Measurements from ENCODE around the gene ULBP3. TPM values are rescaled to one million over a fixed set of nuclear protein-coding genes. Genes with fewer than 3 reads are reported as not detected.

Gene ULBP3
- polyA plus RNA-seq, 1 of the 3 experiments (the other 2 are of a cell fraction) = 4.6 TPM

DNA sequence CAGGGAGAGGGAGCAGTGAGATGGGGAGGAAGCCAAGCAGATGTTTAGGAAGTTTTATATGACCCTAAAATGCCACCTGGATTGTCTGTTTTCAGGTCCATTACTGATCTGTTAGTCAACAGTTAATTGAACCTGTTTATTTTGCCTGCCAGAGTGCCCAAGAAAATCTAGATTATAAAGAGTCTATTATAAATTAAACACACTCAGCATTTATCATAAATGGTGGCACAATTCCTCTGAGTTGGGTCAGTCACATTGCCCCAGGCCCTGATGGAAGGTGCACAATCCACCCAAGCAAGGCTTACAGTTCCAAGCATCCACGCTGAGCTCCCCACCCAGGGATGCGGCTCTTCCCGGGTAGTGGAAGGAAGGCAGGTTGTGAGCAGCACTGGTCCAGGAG is 21.4 kb upstream of the ULBP3 start:
- 14% methylated on average over 3 of the region's 3 CpGs for WGBS (ENCODE audit: low lambda C conversion rate)
- Histone ChIP-seq H3K9ac (no peak overlapping the region), H3K4me1 (ENCODE audit: control insufficient read depth in 1 of 2, insufficient read depth in 2 of 2, low read depth in 1 of 2, low read length in 1 of 2) (no peaks in the 10 kb centered on the region), H3K9me2 (no peaks in the 10 kb centered on the region), H3F3A (replicated peaks; ENCODE audit: insufficient read depth) (no peaks in the 10 kb centered on the region), H3K79me2 (ENCODE audit: insufficient read depth) (no peaks in the 10 kb centered on the region), H3K27me3 (ENCODE audit: insufficient read depth) (peaks cover 57% of the 10 kb centered on the region), H3K27ac (ENCODE audit: low read depth in 2 of 2, low read length in 1 of 2) (no peak overlapping the region), H2AFZ (ENCODE audit: low read depth) (no peak overlapping the region), H3K36me3 (replicated peaks in 1 of 2; ENCODE audit: control insufficient read depth in 1 of 2, insufficient read depth in 2 of 2, low read length in 1 of 2) (no peaks in the 10 kb centered on the region), H3K9me3 (no peaks in the 10 kb centered on the region), H3K4me3 (ENCODE audit: low read depth in 2 of 2, low read length in 1 of 2) (no peak overlapping the region), H4K20me1 (ENCODE audit: insufficient read depth) (no peaks in the 10 kb centered on the region), H3K4me2 (no peak overlapping the region)
- DNase-seq = no peak
- POLR2A ChIA-PET = no interaction called here
- CTCF ChIA-PET = no interaction called here
- TF ChIP-seq ELF1 (IDR thresholded peaks at IDR 0.05) (no peak), MEF2A (IDR thresholded peaks at IDR 0.05; ENCODE audit: borderline replicate concordance, low read depth) (no peak), FOXJ3 (CRISPR knock-in tag; IDR thresholded peaks at IDR 0.05) (no peak), JUND (IDR thresholded peaks at IDR 0.05) (no peak), POLR2AphosphoS5 (IDR thresholded peaks at IDR 0.05; ENCODE audit: low read depth, low read length) (no peak), TEAD4 (IDR thresholded peaks at IDR 0.05; ENCODE audit: borderline replicate concordance, insufficient read depth) (no peak), NFIC (IDR thresholded peaks at IDR 0.05; ENCODE audit: borderline replicate concordance) (no peak), MXI1 (IDR thresholded peaks at IDR 0.05; ENCODE audit: low read depth, low read length) (no peak), FOXM1 (IDR thresholded peaks at IDR 0.05; ENCODE audit: low read depth) (no peak), RFX5 (IDR thresholded peaks at IDR 0.05; ENCODE audit: low read length) (no peak), RCOR1 (IDR thresholded peaks at IDR 0.05; ENCODE audit: low read length) (no peak), CHD2 (IDR thresholded peaks at IDR 0.05; ENCODE audit: low read length, partially characterized antibody) (no peak), EP300 (IDR thresholded peaks at IDR 0.05; ENCODE audit: borderline replicate concordance in 1 of 2, low read depth in 1 of 2, low read length in 1 of 2) (no peak)
- TF ChIP-seq, protein P1, sequence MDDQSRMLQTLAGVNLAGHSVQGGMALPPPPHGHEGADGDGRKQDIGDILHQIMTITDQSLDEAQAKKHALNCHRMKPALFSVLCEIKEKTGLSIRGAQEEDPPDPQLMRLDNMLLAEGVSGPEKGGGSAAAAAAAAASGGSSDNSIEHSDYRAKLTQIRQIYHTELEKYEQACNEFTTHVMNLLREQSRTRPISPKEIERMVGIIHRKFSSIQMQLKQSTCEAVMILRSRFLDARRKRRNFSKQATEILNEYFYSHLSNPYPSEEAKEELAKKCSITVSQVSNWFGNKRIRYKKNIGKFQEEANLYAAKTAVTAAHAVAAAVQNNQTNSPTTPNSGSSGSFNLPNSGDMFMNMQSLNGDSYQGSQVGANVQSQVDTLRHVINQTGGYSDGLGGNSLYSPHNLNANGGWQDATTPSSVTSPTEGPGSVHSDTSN (IDR thresholded peaks at IDR 0.05) = no peak
- TF ChIP-seq, protein P2, sequence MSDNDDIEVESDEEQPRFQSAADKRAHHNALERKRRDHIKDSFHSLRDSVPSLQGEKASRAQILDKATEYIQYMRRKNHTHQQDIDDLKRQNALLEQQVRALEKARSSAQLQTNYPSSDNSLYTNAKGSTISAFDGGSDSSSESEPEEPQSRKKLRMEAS (IDR thresholded peaks at IDR 0.05; ENCODE audit: low read depth) = no peak
- TF ChIP-seq, protein P3, sequence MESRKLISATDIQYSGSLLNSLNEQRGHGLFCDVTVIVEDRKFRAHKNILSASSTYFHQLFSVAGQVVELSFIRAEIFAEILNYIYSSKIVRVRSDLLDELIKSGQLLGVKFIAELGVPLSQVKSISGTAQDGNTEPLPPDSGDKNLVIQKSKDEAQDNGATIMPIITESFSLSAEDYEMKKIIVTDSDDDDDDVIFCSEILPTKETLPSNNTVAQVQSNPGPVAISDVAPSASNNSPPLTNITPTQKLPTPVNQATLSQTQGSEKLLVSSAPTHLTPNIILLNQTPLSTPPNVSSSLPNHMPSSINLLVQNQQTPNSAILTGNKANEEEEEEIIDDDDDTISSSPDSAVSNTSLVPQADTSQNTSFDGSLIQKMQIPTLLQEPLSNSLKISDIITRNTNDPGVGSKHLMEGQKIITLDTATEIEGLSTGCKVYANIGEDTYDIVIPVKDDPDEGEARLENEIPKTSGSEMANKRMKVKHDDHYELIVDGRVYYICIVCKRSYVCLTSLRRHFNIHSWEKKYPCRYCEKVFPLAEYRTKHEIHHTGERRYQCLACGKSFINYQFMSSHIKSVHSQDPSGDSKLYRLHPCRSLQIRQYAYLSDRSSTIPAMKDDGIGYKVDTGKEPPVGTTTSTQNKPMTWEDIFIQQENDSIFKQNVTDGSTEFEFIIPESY (IDR thresholded peaks at IDR 0.05; ENCODE audit: borderline replicate concordance, low read depth) = no peak
- TF ChIP-seq, protein P4, sequence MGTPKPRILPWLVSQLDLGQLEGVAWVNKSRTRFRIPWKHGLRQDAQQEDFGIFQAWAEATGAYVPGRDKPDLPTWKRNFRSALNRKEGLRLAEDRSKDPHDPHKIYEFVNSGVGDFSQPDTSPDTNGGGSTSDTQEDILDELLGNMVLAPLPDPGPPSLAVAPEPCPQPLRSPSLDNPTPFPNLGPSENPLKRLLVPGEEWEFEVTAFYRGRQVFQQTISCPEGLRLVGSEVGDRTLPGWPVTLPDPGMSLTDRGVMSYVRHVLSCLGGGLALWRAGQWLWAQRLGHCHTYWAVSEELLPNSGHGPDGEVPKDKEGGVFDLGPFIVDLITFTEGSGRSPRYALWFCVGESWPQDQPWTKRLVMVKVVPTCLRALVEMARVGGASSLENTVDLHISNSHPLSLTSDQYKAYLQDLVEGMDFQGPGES (IDR thresholded peaks at IDR 0.05; ENCODE audit: low read depth, low read length) = no peak
- TF ChIP-seq, protein P5, sequence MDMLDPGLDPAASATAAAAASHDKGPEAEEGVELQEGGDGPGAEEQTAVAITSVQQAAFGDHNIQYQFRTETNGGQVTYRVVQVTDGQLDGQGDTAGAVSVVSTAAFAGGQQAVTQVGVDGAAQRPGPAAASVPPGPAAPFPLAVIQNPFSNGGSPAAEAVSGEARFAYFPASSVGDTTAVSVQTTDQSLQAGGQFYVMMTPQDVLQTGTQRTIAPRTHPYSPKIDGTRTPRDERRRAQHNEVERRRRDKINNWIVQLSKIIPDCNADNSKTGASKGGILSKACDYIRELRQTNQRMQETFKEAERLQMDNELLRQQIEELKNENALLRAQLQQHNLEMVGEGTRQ (IDR thresholded peaks at IDR 0.05; ENCODE audit: borderline replicate concordance, low read depth, low read length) = no peak
